ENCODE data around the gene TIAM1.

TIAM1 gene

GRCh38 chr21:31137960-31138359 lies 206.1 kb downstream of the TIAM1 start:
- Histone ChIP-seq H3K9ac (ENCODE audit: low read length) (no peak overlapping the region), H2AFZ (ENCODE audit: insufficient read depth, low read length, poor library complexity) (no peak overlapping the region), H2BK12ac (ENCODE audit: low read length) (no peak overlapping the region), H3K9me3 (ENCODE audit: insufficient read depth, low read depth, low read length) (no peaks in the 10 kb centered on the region), H3K27me3 (ENCODE audit: insufficient read depth, low read length) (no peaks in the 10 kb centered on the region), H3K4ac (ENCODE audit: low read depth, low read length) (no peak overlapping the region), H2BK120ac (ENCODE audit: insufficient read depth, low read length, poor library complexity) (no peak overlapping the region), H3K18ac (ENCODE audit: low read length) (no peak overlapping the region), H3K79me2 (ENCODE audit: control insufficient read depth, insufficient read depth, low read length, poor library complexity) (no peaks in the 10 kb centered on the region), H2BK5ac (ENCODE audit: low read depth, low read length, poor library complexity) (no peak overlapping the region), H3K14ac (ENCODE audit: low read length) (no peak overlapping the region), H3K23ac (ENCODE audit: low read length) (no peak overlapping the region), H3K36me3 (ENCODE audit: control insufficient read depth in 1 of 2, insufficient read depth in 2 of 2, low read length in 2 of 2) (peaks cover 3 to 9% of the 10 kb centered on the region in 2 experiments), H4K12ac (ENCODE audit: low read depth, low read length) (no peak overlapping the region), H3K79me1 (ENCODE audit: low read length) (no peaks in the 10 kb centered on the region), H2AK5ac (ENCODE audit: low read length) (no peak overlapping the region), H4K91ac (ENCODE audit: low read depth, low read length) (no peak overlapping the region), H3K4me1 (ENCODE audit: control insufficient read depth in 1 of 2, insufficient read depth in 2 of 2, low read length in 2 of 2) (no peaks in the 10 kb centered on the region), H3K4me2 (ENCODE audit: low read length) (no peak overlapping the region), H4K8ac (ENCODE audit: low read depth, low read length) (no peak overlapping the region), H3K27ac (ENCODE audit: low read depth, low read length) (no peak overlapping the region), H3K4me3 (ENCODE audit: low read depth, low read length) (no peak overlapping the region)
- DNase-seq = no peak
- WGBS (ENCODE audit: extremely low coverage, insufficient coverage, insufficient read length) = no CpG with 5 or more reads among the region's 1 CpG

- Histone ChIP-seq H3K4me1 (ENCODE audit: control insufficient read depth in 1 of 2, insufficient read depth in 2 of 2, low read length in 2 of 2) (no peaks in the 10 kb centered on the region), H2AFZ (ENCODE audit: insufficient read depth, low read length, poor library complexity) (no peak overlapping the region), H3K14ac (ENCODE audit: low read length) (no peak overlapping the region), H4K8ac (ENCODE audit: low read depth, low read length) (no peak overlapping the region), H2BK12ac (ENCODE audit: low read length) (no peak overlapping the region), H3K4me3 (ENCODE audit: low read depth, low read length) (no peak overlapping the region), H3K23ac (ENCODE audit: low read length) (no peak overlapping the region), H3K4me2 (ENCODE audit: low read length) (no peak overlapping the region), H4K12ac (ENCODE audit: low read depth, low read length) (no peak overlapping the region), H3K4ac (ENCODE audit: low read depth, low read length) (no peak overlapping the region), H2BK120ac (ENCODE audit: insufficient read depth, low read length, poor library complexity) (no peak overlapping the region), H3K79me2 (ENCODE audit: control insufficient read depth, insufficient read depth, low read length, poor library complexity) (no peaks in the 10 kb centered on the region), H2AK5ac (ENCODE audit: low read length) (no peak overlapping the region), H4K91ac (ENCODE audit: low read depth, low read length) (no peak overlapping the region), H3K27me3 (ENCODE audit: insufficient read depth, low read length) (no peaks in the 10 kb centered on the region), H3K9me3 (ENCODE audit: insufficient read depth, low read depth, low read length) (no peaks in the 10 kb centered on the region), H3K27ac (ENCODE audit: low read depth, low read length) (no peak overlapping the region), H3K36me3 (ENCODE audit: control insufficient read depth in 1 of 2, insufficient read depth in 2 of 2, low read length in 2 of 2) (peaks cover 3 to 9% of the 10 kb centered on the region in 2 experiments), H3K9ac (ENCODE audit: low read length) (no peak overlapping the region), H2BK5ac (ENCODE audit: low read depth, low read length, poor library complexity) (no peak overlapping the region), H3K18ac (ENCODE audit: low read length) (no peak overlapping the region), H3K79me1 (ENCODE audit: low read length) (no peaks in the 10 kb centered on the region)
- no peak for DNase-seq
- no CpG with 5 or more reads among the region's 12 CpGs for WGBS (ENCODE audit: extremely low coverage, insufficient coverage, insufficient read length)
Observed at GRCh38 chr21:31136891-31137290, 207.2 kb downstream of the TIAM1 start.

- Histone ChIP-seq H4K8ac (ENCODE audit: low read depth, low read length) (no peak overlapping the region), H2AFZ (ENCODE audit: insufficient read depth, low read length, poor library complexity) (no peak overlapping the region), H2AK5ac (ENCODE audit: low read length) (no peak overlapping the region), H3K36me3 (ENCODE audit: control insufficient read depth in 1 of 2, insufficient read depth in 2 of 2, low read length in 2 of 2) (peaks cover 0 to 4% of the 10 kb centered on the region in 2 experiments), H3K79me1 (ENCODE audit: low read length) (no peaks in the 10 kb centered on the region), H2BK120ac (ENCODE audit: insufficient read depth, low read length, poor library complexity) (no peak overlapping the region), H3K14ac (ENCODE audit: low read length) (no peak overlapping the region), H3K23ac (ENCODE audit: low read length) (no peak overlapping the region), H2BK12ac (ENCODE audit: low read length) (no peak overlapping the region), H4K12ac (ENCODE audit: low read depth, low read length) (no peak overlapping the region), H3K27me3 (ENCODE audit: insufficient read depth, low read length) (no peaks in the 10 kb centered on the region), H3K4ac (ENCODE audit: low read depth, low read length) (no peak overlapping the region), H3K9ac (ENCODE audit: low read length) (no peak overlapping the region), H3K18ac (ENCODE audit: low read length) (no peak overlapping the region), H2BK5ac (ENCODE audit: low read depth, low read length, poor library complexity) (no peak overlapping the region), H3K4me1 (ENCODE audit: control insufficient read depth in 1 of 2, insufficient read depth in 2 of 2, low read length in 2 of 2) (no peaks in the 10 kb centered on the region), H4K91ac (ENCODE audit: low read depth, low read length) (no peak overlapping the region), H3K4me3 (ENCODE audit: low read depth, low read length) (no peak overlapping the region), H3K79me2 (ENCODE audit: control insufficient read depth, insufficient read depth, low read length, poor library complexity) (no peaks in the 10 kb centered on the region), H3K4me2 (ENCODE audit: low read length) (no peak overlapping the region), H3K9me3 (ENCODE audit: insufficient read depth, low read depth, low read length) (no peaks in the 10 kb centered on the region), H3K27ac (ENCODE audit: low read depth, low read length) (no peak overlapping the region)
- WGBS (ENCODE audit: extremely low coverage, insufficient coverage, insufficient read length) = no CpG with 5 or more reads among the region's 12 CpGs
- no peak for DNase-seq
Observed at GRCh38 chr21:31135531-31136184, 208.4 kb downstream of the TIAM1 start.

- no peak overlapping the region for H4K8ac ChIP-seq (ENCODE audit: low read depth, low read length)
- no peaks in the 10 kb centered on the region for H3K79me1 ChIP-seq (ENCODE audit: low read length)
- no peak overlapping the region for H2BK5ac ChIP-seq (ENCODE audit: low read depth, low read length, poor library complexity)
- H3K9me3 ChIP-seq (ENCODE audit: insufficient read depth, low read depth, low read length) = no peaks in the 10 kb centered on the region
- no peak overlapping the region for H3K9ac ChIP-seq (ENCODE audit: low read length)
- no peak overlapping the region for H3K4ac ChIP-seq (ENCODE audit: low read depth, low read length)
- H3K79me2 ChIP-seq (ENCODE audit: control insufficient read depth, insufficient read depth, low read length, poor library complexity) = no peaks in the 10 kb centered on the region
- no peak overlapping the region for H4K91ac ChIP-seq (ENCODE audit: low read depth, low read length)
- H2AK5ac ChIP-seq (ENCODE audit: low read length) = no peak overlapping the region
- no peak overlapping the region for H2BK120ac ChIP-seq (ENCODE audit: insufficient read depth, low read length, poor library complexity)
- no peak overlapping the region for H3K23ac ChIP-seq (ENCODE audit: low read length)
- no peaks in the 10 kb centered on the region for H3K4me1 ChIP-seq (ENCODE audit: control insufficient read depth in 1 of 2, insufficient read depth in 2 of 2, low read length in 2 of 2)
- H3K18ac ChIP-seq (ENCODE audit: low read length) = no peak overlapping the region
- no peak for DNase-seq
- H3K4me2 ChIP-seq (ENCODE audit: low read length) = no peak overlapping the region
- no CpG with 5 or more reads among the region's 7 CpGs for WGBS (ENCODE audit: extremely low coverage, insufficient coverage, insufficient read length)
- no peak overlapping the region for H2BK12ac ChIP-seq (ENCODE audit: low read length)
- H4K12ac ChIP-seq (ENCODE audit: low read depth, low read length) = no peak overlapping the region
- no peak overlapping the region for H3K27ac ChIP-seq (ENCODE audit: low read depth, low read length)
- no peak overlapping the region for H2AFZ ChIP-seq (ENCODE audit: insufficient read depth, low read length, poor library complexity)
- no peaks in the 10 kb centered on the region for H3K27me3 ChIP-seq (ENCODE audit: insufficient read depth, low read length)
- peaks cover 3 to 7% of the 10 kb centered on the region in 2 experiments for H3K36me3 ChIP-seq (ENCODE audit: control insufficient read depth in 1 of 2, insufficient read depth in 2 of 2, low read length in 2 of 2)
- no peak overlapping the region for H3K14ac ChIP-seq (ENCODE audit: low read length)
- H3K4me3 ChIP-seq (ENCODE audit: low read depth, low read length) = no peak overlapping the region
Observed at GRCh38 chr21:31133243-31133830, 210.7 kb downstream of the TIAM1 start.

All from trophoblast cell (in vitro differentiated cells and primary cell).